PC-9 (cell line): ENCODE measurements around the gene VWA8.

Experiments used
- EZH2 ChIP-seq: fragments of 200-600 bp; sonication (generic); IDR thresholded peaks from 2 replicates; pipeline ENCODE4 v1.8.0; 2017; ENCODE audit warnings: antibody characterized with exemption, low read depth
- TF ChIP-seq, protein P1 (sequence below): fragments of 200-600 bp; sonication (generic); conservative IDR thresholded peaks from 2 replicates; pipeline ENCODE4 v1.6.1; 2017; ENCODE audit warnings: mixed run types, antibody characterized with exemption, mild to moderate bottlenecking, moderate library complexity

DNA sequence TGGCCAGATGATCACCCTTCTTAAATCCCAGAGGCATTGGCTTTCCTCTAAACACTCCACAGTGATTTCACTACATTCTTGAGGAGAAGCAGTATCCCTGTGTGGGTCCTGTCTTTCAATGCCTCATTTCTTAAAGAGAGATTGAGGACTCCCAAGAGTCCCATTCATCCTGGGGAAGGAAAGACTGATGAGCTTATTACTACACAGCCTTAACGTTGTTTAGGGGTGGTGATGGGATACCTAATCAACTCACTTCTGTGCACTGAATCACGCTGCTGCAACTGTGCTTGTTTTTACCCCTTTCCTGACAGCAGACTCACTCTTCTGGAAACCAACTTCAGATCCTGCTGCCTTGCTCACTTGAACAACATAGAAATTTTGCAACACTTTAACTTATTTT, 300.5 kb downstream of the VWA8 start:
- no peak for TF ChIP-seq EZH2
- TF ChIP-seq, protein P1, sequence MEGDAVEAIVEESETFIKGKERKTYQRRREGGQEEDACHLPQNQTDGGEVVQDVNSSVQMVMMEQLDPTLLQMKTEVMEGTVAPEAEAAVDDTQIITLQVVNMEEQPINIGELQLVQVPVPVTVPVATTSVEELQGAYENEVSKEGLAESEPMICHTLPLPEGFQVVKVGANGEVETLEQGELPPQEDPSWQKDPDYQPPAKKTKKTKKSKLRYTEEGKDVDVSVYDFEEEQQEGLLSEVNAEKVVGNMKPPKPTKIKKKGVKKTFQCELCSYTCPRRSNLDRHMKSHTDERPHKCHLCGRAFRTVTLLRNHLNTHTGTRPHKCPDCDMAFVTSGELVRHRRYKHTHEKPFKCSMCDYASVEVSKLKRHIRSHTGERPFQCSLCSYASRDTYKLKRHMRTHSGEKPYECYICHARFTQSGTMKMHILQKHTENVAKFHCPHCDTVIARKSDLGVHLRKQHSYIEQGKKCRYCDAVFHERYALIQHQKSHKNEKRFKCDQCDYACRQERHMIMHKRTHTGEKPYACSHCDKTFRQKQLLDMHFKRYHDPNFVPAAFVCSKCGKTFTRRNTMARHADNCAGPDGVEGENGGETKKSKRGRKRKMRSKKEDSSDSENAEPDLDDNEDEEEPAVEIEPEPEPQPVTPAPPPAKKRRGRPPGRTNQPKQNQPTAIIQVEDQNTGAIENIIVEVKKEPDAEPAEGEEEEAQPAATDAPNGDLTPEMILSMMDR, result no peak
